ENCODE data around the gene ZNF581. TPM values are rescaled to one million over a fixed set of nuclear protein-coding genes. Genes with fewer than 3 reads are reported as not detected.

ZNF581 gene
- polyA plus RNA-seq, 1 donor from 2014 or later: 15.3 TPM

GRCh38 chr19:55658846-55659459, 15.5 kb downstream of the ZNF581 start:
- H3K9ac ChIP-seq (ENCODE audit: low read length): no peak overlapping the region
- H3K4me2 ChIP-seq (ENCODE audit: low read length): no peak overlapping the region
- H3F3A ChIP-seq (ENCODE audit: insufficient read depth, low read length, poor library complexity, severe bottlenecking): no peaks in the 10 kb centered on the region
- H3K4me3 ChIP-seq (ENCODE audit: low read length): no peak overlapping the region
- no peaks in the 10 kb centered on the region for H3K9me2 ChIP-seq (ENCODE audit: insufficient read depth, low read length)
- H3K79me2 ChIP-seq (replicated peaks; ENCODE audit: insufficient read depth, low read length): peaks cover 43% of the 10 kb centered on the region
- H3K36me3 ChIP-seq (ENCODE audit: insufficient read depth, low read length): no peaks in the 10 kb centered on the region
- H3K27me3 ChIP-seq (ENCODE audit: insufficient read depth, low read depth, low read length): no peaks in the 10 kb centered on the region
- H3K27ac ChIP-seq (ENCODE audit: low read length): no peak overlapping the region
- TF ChIP-seq REST (IDR thresholded peaks at IDR 0.05; ENCODE audit: borderline replicate concordance) (no peak), EZH2 (IDR thresholded peaks at IDR 0.05; ENCODE audit: borderline replicate concordance, insufficient read depth, low read length, poor library complexity, severe bottlenecking) (no peak), CTCF (IDR thresholded peaks at IDR 0.05; ENCODE audit: poor library complexity, severe bottlenecking) (no peak)
- H4K20me1 ChIP-seq (ENCODE audit: insufficient read depth): peaks cover 42% of the 10 kb centered on the region
- no peak overlapping the region for H2AFZ ChIP-seq (ENCODE audit: low read depth, low read length)
- H3K9me3 ChIP-seq (ENCODE audit: low read length): no peaks in the 10 kb centered on the region

DNA sequence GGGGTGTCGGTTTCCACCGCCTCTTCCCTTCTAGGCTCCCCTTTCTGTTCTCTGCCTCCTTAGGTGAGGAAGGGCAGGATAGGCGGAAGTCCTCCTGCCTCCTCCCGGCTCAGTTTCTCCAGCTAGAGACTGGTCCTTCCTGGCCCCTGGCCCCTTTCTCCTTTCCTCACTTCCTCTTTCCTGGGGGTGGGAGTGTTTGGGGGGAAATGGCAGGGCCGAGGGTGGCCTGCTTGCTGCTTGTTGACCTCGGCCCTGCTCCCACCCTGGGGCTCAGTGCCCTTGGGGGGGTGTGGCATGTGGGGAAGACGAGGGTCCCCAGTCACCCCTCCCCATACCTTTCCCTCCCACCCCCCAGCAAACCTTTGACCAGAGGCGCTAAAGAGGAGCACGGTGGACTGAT, 16.4 kb downstream of the ZNF581 start:
- no peak for TF ChIP-seq EZH2 (IDR thresholded peaks at IDR 0.05; ENCODE audit: borderline replicate concordance, insufficient read depth, low read length, poor library complexity, severe bottlenecking)
- TF ChIP-seq POLR2AphosphoS5 (IDR thresholded peaks at IDR 0.05): no peak
- TF ChIP-seq CTCF (IDR thresholded peaks at IDR 0.05; ENCODE audit: poor library complexity, severe bottlenecking): no peak
- no peak for TF ChIP-seq SMC3 (conservative IDR thresholded peaks at IDR 0.05; ENCODE audit: poor library complexity)
- TF ChIP-seq REST (IDR thresholded peaks at IDR 0.05; ENCODE audit: borderline replicate concordance): no peak
- no peak for TF ChIP-seq EP300 (conservative IDR thresholded peaks at IDR 0.05; ENCODE audit: poor library complexity, severe bottlenecking)

More for the DNA sequence above, 16.4 kb downstream of the ZNF581 start:
- H2AFZ ChIP-seq (ENCODE audit: low read depth, low read length): no peak overlapping the region
- H3K4me2 ChIP-seq (ENCODE audit: low read length): no peak overlapping the region
- H3K27me3 ChIP-seq (ENCODE audit: insufficient read depth, low read depth, low read length): no peaks in the 10 kb centered on the region
- peaks cover 42% of the 10 kb centered on the region for H4K20me1 ChIP-seq (ENCODE audit: insufficient read depth)
- H3K9ac ChIP-seq (ENCODE audit: low read length): no peak overlapping the region
- no peak overlapping the region for H3K4me3 ChIP-seq (ENCODE audit: low read length)
- H3K79me2 ChIP-seq (replicated peaks; ENCODE audit: insufficient read depth, low read length): peaks cover 43% of the 10 kb centered on the region
- H3K9me3 ChIP-seq (ENCODE audit: low read length): no peaks in the 10 kb centered on the region
- H3K9me2 ChIP-seq (ENCODE audit: insufficient read depth, low read length): no peaks in the 10 kb centered on the region
- no peak overlapping the region for H3K27ac ChIP-seq (ENCODE audit: low read length)
- H3K36me3 ChIP-seq (ENCODE audit: insufficient read depth, low read length): no peaks in the 10 kb centered on the region
- no peaks in the 10 kb centered on the region for H3F3A ChIP-seq (ENCODE audit: insufficient read depth, low read length, poor library complexity, severe bottlenecking)
